Activated CD4-positive, alpha-beta memory T cell treated with anti-CD3 and anti-CD28 coated beads for 36 hours (primary cell): ENCODE measurements around the gene METTL2A. TPM values are rescaled to one million over a fixed set of nuclear protein-coding genes. Genes with fewer than 3 reads are reported as not detected.
A peak's percentile ranks its signal among the peaks of the same experiment; 100 is the strongest.
"Not testable (repeated sequence)": the region's sequence is repeated elsewhere in the genome, so short reads cannot be mapped to it uniquely, and the experiment has no call there.

Source experiments
- CTCF ChIA-PET: fragments of 350-600 bp; sonication (Branson Sonifier 250); formaldehyde crosslinking; loops from one replicate; lab custom pipeline; 2021; ENCODE audit warnings: antibody characterized with exemption, inconsistent platforms; lab: Charles Lee
- POLR2A ChIA-PET: fragments of 350-600 bp; sonication (Branson Sonifier 250); formaldehyde crosslinking; loops from one replicate; lab custom pipeline; 2021; ENCODE audit warnings: antibody characterized with exemption; lab: Charles Lee
- DNase-seq: peaks from one replicate; pipeline ENCODE4 v3.0.0-alpha.2; 2020
- H3K27ac Mint-ChIP-seq: one replicate; pipeline ENCODE4 v1.8.0; 2021; ENCODE audit warnings: mixed read lengths
- H3K27me3 Mint-ChIP-seq: one replicate; pipeline ENCODE4 v1.8.0; 2021; ENCODE audit warnings: mixed read lengths
- H3K36me3 Mint-ChIP-seq: one replicate; pipeline ENCODE4 v1.8.0; 2021; ENCODE audit warnings: mixed read lengths
- H3K4me1 Mint-ChIP-seq: one replicate; pipeline ENCODE4 v1.8.0; 2021; ENCODE audit warnings: low read depth, mixed read lengths
- H3K4me3 Mint-ChIP-seq: one replicate; pipeline ENCODE4 v1.8.0; 2021; ENCODE audit warnings: mild to moderate bottlenecking, mixed read lengths
- H3K9me3 Mint-ChIP-seq: one replicate; pipeline ENCODE4 v1.8.0; 2021; ENCODE audit warnings: mixed read lengths
- intact Hi-C: fragments of 100-400 bp; cut with micrococcal nuclease; formaldehyde crosslinking; loops from one replicate; pipeline ENCODE4 v1.15.1; 2023
- total RNA-seq, 2 experiments: library from RNA; stranded (reverse); gene quantifications; one replicate each; pipeline ENCODE4 v1.2.3, GENCODE V29; 2021

METTL2A gene, protein sequence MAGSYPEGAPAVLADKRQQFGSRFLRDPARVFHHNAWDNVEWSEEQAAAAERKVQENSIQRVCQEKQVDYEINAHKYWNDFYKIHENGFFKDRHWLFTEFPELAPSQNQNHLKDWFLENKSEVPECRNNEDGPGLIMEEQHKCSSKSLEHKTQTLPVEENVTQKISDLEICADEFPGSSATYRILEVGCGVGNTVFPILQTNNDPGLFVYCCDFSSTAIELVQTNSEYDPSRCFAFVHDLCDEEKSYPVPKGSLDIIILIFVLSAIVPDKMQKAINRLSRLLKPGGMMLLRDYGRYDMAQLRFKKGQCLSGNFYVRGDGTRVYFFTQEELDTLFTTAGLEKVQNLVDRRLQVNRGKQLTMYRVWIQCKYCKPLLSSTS
- total RNA-seq: 10 to 100 TPM; 26.6 to 27.4 TPM

DNA sequence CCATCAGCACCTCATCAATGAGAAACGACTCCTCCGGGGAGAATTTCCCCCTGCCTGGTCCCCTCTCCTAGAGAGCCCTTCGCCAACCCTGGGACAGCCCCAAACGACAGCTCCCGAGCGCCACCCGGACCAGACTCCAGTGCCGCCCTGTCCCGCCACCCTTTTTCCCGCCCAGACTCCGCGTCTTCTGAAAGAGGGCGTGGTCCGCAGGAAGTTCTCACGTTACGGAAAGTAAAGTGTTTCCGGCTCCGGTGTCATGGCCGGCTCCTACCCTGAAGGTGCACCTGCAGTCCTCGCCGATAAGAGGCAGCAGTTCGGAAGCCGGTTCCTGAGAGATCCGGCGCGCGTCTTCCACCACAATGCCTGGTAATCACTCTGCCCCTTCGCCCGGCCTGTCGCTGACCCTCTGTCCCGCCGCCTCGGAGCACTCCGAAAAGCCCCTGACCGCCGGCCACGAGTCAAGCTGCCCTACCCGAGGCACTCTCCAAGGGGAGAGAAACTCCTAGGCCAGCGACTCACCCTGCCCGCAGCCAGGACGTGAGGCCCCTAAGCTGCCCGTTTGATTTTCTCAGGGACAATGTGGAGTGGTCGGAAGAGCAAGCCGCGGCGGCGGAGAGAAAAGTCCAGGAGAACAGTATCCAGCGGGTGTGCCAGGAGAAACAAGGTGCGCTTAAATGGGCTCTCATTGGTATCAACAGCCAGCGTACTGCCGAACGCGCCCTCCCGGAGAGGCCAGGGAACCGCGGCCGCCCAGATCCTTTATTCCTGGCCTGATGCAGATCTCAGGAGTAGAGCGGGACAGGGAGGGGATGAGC lies at the start of gene METTL2A:
TSS of gene METTL2A (plus strand) at position 251 of the 815 bp plus-strand sequence. CDS start at position 257, 6 bp downstream.
- H3K27me3 Mint-ChIP-seq, H3K9me3 Mint-ChIP-seq, POLR2A ChIA-PET, H3K36me3 Mint-ChIP-seq: not testable (repeated sequence)
- CTCF ChIA-PET: interaction anchor here (0.6 kb wide), 1 partner anchor 11 kb away, joined by 5 read pairs; no protein-coding TSS in a partner anchor
- Mint-ChIP-seq H3K4me1 (peaks cover 34% of the 10 kb centered on the region), H3K27ac (peak within 1 kb of the TSS; percentile 92), H3K4me3 (peak within 1 kb of the TSS; percentile 98)
- DNase-seq: peak; percentile 95
- intact Hi-C loops: loop anchor here (2.0 to 5.0 kb wide), 4 partner anchors 53 to 983 kb away; partner anchors contain the start of genes TANC2 and TLK2

DNA sequence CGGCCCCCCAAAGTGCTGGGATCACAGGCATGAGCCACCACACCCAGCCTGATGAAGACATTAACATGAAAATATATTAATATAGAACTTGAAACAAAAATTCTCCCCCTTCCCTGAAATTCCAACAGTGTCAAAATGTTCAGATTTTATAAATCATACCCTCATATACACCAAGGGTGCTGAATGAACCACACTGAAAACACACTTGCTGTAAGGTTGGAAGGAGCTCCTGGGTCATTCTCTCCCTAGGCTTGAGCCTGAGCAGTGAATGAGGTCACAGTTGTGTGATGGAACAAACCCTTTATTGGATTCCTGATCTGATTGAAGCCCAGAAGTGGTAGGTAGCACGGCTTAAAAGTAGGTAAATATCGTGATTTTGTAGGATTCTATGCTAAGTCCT lies 43.4 kb upstream of the METTL2A start, which contains the start of gene EFCAB3:
TSS of gene EFCAB3 (plus strand) at position 301 of the 400 bp plus-strand sequence. CDS start 2,427 bp downstream, outside the sequence.
- Mint-ChIP-seq H3K4me1 (no peaks in the 10 kb centered on the region), H3K4me3 (no peak within 1 kb of the TSS), H3K9me3 (no peaks in the 10 kb centered on the region), H3K36me3 (no peaks in the 10 kb centered on the region), H3K27me3 (peaks cover 10% of the 10 kb centered on the region), H3K27ac (no peak within 1 kb of the TSS)
- ChIA-PET POLR2A (no interaction called here), CTCF (interaction anchor here (0.6 kb wide), 1 partner anchor 231 kb away, joined by 3 read pairs; no protein-coding TSS in a partner anchor)
- intact Hi-C loops: no loop called here
- DNase-seq: no peak

DNA sequence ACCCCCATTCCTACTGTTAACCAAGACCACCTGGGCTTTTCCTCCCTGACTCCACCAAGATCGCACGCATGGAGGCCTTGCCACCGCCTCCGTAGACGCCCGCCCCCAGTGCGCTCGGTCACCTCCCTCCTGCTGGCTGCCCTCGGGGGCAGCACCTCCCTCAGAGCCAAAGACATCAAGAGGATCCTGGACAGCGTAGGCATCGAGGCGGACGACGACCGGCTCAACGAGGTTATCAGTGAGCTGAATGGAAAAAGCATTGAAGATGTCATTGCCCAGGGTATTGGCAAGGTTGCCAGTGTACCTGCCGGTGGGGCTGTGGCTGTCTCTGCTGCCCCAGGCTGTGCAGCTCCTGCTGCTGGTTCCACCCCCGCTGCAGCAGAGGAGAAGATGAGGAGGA lies 42.1 kb upstream of the METTL2A start:
- POLR2A ChIA-PET: no interaction called here

DNA sequence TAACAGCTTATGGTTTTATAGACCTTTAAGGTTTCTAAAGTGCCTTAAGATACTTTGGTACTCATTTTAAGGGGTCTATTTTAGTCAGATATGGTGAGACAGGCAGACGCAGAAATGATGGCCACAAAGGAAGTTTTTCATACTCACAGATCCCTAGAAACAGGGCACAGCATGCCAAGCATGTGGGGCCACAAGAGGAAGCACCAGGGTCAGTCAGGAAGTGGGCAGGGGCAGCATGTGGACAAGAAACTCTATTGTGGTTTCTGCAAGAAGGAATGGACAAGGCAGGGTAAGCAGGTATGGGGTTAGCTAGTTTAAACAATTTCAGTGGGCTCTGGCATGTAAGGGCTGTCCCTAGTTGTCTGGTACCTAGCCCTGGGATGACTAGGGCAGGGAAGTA lies 34.8 kb upstream of the METTL2A start:
- no peaks in the 10 kb centered on the region for H3K9me3 Mint-ChIP-seq
- intact Hi-C loops: no loop called here
- CTCF ChIA-PET: no interaction called here
- H3K27ac Mint-ChIP-seq: no peak overlapping the region
- POLR2A ChIA-PET: no interaction called here
- DNase-seq: no peak
- H3K27me3 Mint-ChIP-seq: peaks cover 11% of the 10 kb centered on the region
- H3K4me1 Mint-ChIP-seq: no peaks in the 10 kb centered on the region
- H3K4me3 Mint-ChIP-seq: no peak overlapping the region
- no peaks in the 10 kb centered on the region for H3K36me3 Mint-ChIP-seq

More for the DNA sequence above, 42.1 kb upstream of the METTL2A start:
- H3K27me3 Mint-ChIP-seq: peaks cover 10% of the 10 kb centered on the region
- CTCF ChIA-PET: interaction anchor here (0.6 kb wide), 1 partner anchor 868 kb away, joined by 3 read pairs; no protein-coding TSS in a partner anchor
- intact Hi-C loops: no loop called here
- no peaks in the 10 kb centered on the region for H3K36me3 Mint-ChIP-seq
- no peak for DNase-seq
- no peak overlapping the region for H3K27ac Mint-ChIP-seq
- H3K4me1 Mint-ChIP-seq: no peaks in the 10 kb centered on the region
- no peaks in the 10 kb centered on the region for H3K9me3 Mint-ChIP-seq
- no peak overlapping the region for H3K4me3 Mint-ChIP-seq

DNA sequence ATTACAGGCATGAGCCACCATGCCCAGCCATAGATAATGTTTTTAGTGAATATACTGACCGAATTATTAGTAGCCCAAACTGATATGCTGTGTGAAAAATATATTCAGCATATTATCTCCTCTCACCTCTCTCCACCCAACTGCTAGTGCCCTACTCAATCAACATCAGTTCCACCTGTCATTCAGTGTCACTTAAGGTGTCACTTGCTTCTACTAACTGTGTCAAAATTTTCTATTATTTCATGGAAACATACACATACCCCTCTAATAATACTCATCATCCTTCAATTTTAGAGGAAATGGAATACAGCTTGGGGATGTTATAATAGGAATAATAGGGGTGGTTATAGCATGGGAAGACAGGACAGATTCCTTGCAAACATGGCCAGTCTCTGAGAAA lies 30.8 kb upstream of the METTL2A start:
- no peaks in the 10 kb centered on the region for H3K4me1 Mint-ChIP-seq
- DNase-seq: no peak
- ChIA-PET CTCF (interaction anchor here (1.1 kb wide), 1 partner anchor 17 kb away, joined by 3 read pairs; no protein-coding TSS in a partner anchor), POLR2A (no interaction called here)
- no peak overlapping the region for H3K27ac Mint-ChIP-seq
- no peak overlapping the region for H3K4me3 Mint-ChIP-seq
- no peaks in the 10 kb centered on the region for H3K9me3 Mint-ChIP-seq
- intact Hi-C loops: no loop called here
- peaks cover 7% of the 10 kb centered on the region for H3K27me3 Mint-ChIP-seq
- H3K36me3 Mint-ChIP-seq: no peaks in the 10 kb centered on the region

DNA sequence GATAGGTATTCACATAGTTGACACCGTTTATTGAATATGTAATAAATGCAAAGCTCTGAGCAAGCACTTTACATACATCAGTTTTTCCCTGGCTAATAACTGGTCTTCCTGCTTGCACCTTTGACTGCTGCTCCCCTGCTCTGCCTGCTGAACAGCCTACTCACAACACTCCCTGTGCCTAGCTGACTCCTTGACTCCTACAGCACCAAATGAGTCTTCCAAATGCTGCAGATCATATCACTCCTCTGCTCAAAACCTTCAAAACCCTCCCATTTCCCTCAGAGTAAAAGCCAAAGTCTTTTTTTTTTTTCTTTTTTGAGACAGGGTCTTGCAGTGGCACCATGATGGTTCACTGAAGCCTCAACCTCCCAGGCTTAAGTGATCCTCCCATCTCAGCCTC lies 24.8 kb upstream of the METTL2A start:
- H3K4me1 Mint-ChIP-seq: no peaks in the 10 kb centered on the region
- H3K9me3 Mint-ChIP-seq: no peaks in the 10 kb centered on the region
- intact Hi-C loops: no loop called here
- no peak overlapping the region for H3K27ac Mint-ChIP-seq
- ChIA-PET POLR2A (no interaction called here), CTCF (no interaction called here)
- DNase-seq: no peak
- H3K4me3 Mint-ChIP-seq: no peak overlapping the region
- no peaks in the 10 kb centered on the region for H3K36me3 Mint-ChIP-seq
- peaks cover 9% of the 10 kb centered on the region for H3K27me3 Mint-ChIP-seq

DNA sequence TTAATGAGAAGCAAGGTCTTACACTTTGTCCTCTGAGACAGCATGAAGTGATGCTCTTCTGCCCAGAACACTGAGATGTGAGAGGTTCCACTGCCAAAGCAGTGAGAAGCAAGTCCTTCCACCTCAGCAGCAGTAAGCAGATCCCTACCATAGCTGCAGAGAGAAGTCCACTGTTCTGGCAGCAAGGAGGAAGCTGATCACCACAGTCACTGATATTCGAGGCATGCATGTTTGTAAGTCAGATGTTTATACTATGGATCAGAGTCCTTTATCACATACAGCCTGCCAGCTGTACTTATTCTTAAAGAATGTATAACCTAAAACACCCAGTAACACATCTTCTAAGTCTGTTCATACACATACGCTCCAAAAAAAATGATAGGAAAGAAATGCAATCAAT lies 18.2 kb upstream of the METTL2A start:
- Mint-ChIP-seq H3K27ac (no peak overlapping the region), H3K9me3 (no peaks in the 10 kb centered on the region), H3K4me3 (no peak overlapping the region), H3K27me3 (peaks cover 15% of the 10 kb centered on the region), H3K36me3 (no peaks in the 10 kb centered on the region), H3K4me1 (no peaks in the 10 kb centered on the region)
- ChIA-PET POLR2A (no interaction called here), CTCF (no interaction called here)
- no peak for DNase-seq
- intact Hi-C loops: no loop called here

DNA sequence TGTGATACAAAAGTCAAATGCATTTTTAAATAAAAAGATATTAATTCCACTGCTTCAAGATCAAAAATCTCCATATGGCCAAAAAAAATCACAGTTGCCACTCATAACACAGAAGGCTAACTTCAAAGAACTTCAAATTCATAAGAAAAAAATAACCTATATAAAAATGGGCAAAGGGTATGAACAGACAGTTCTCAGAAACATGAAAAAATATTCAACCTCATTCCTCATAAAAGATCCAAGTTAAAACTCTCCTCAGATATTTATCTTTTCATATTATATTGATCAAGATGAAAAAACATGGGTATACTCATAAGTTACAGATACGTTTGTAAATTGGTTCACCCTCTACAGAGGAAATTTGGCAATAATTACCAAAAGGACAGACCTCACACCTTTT lies 10.6 kb upstream of the METTL2A start:
- H3K27ac Mint-ChIP-seq, POLR2A ChIA-PET, DNase-seq, H3K4me1 Mint-ChIP-seq, H3K9me3 Mint-ChIP-seq, H3K27me3 Mint-ChIP-seq, H3K36me3 Mint-ChIP-seq, intact Hi-C loops, H3K4me3 Mint-ChIP-seq: not testable (repeated sequence)
- CTCF ChIA-PET: interaction anchor here (0.6 kb wide), 1 partner anchor 10 kb away, joined by 5 read pairs; no protein-coding TSS in a partner anchor

DNA sequence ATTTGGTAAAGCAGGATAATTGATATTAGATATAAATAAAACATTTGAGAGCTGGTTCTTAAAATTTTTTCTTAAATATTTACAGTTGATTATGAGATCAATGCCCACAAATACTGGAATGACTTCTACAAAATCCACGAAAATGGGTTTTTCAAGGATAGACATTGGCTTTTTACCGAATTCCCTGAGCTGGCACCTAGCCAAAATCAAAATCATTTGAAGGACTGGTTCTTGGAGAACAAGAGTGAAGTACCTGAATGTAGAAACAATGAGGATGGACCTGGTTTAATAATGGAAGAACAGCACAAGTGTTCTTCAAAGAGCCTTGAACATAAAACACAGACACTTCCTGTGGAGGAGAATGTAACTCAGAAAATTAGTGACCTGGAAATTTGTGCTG lies 2.5 kb downstream of the METTL2A start:
- H3K9me3 Mint-ChIP-seq, DNase-seq, H3K4me3 Mint-ChIP-seq, H3K27ac Mint-ChIP-seq, intact Hi-C loops, POLR2A ChIA-PET, CTCF ChIA-PET, H3K27me3 Mint-ChIP-seq: not testable (repeated sequence)
- Mint-ChIP-seq H3K36me3 (peaks cover 14% of the 10 kb centered on the region), H3K4me1 (peaks cover 34% of the 10 kb centered on the region)

DNA sequence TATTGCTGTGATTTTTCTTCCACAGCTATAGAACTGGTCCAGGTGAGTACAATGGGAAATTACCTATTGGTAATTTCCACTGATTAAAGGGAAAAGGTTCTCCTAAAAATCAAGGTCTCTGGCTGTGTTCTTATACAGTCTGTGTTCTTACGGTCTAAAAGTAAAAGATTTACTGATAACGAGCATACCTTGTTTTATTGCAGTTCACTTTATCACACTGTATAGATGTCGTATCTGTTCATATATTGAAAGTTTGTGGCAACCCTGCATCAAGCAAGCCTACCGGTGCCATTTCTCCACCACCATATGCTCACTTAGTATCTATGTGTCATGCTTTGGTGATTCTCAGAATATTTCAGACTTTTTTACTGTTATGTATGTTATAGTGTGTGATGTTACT lies 11.6 kb downstream of the METTL2A start:
- H3K27ac Mint-ChIP-seq, H3K4me3 Mint-ChIP-seq, H3K4me1 Mint-ChIP-seq, H3K27me3 Mint-ChIP-seq, DNase-seq, CTCF ChIA-PET, H3K9me3 Mint-ChIP-seq, intact Hi-C loops, POLR2A ChIA-PET: not testable (repeated sequence)
- H3K36me3 Mint-ChIP-seq: peaks cover 20% of the 10 kb centered on the region

DNA sequence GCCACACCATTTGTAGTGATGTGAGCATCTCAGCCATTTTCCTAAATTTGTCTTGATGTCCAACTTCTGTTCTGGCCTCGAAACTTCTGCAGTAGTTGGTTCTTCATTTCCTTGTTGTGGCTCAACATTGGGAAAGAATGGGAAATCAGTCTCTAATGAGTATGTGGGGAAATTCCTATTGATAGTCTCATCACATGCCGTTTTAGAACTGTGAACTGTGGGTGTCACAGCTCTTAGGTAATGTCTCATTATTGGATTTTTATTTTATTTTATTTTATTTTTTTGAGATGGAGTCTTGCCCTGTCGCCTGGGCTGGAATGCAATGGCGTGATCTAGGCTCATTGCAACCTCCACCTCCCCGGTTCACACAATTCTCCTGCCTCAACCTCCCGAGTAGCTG lies 17.5 kb downstream of the METTL2A start:
- H3K27ac Mint-ChIP-seq, H3K9me3 Mint-ChIP-seq, POLR2A ChIA-PET, H3K27me3 Mint-ChIP-seq, intact Hi-C loops, H3K4me3 Mint-ChIP-seq, DNase-seq, CTCF ChIA-PET, H3K4me1 Mint-ChIP-seq: not testable (repeated sequence)
- peaks cover 25% of the 10 kb centered on the region for H3K36me3 Mint-ChIP-seq

DNA sequence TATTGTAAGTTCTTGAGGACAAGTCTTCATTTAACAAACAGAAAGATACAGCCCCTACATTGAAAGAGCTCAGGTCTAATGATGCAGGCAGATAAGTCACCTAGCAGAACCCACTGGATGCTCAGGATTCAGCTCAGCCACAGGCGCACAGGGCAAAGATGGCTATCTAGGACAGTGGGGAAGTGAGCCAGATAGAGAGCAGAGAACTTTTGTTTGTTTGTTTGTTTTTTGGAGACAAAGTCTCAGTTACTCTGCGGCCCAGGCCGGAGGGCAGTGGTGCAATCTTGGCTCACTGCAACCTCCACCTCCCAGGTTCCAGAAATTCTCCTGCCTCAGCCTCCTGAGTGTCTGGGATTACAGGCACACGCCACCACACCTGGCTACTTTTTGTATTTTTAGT lies 20.4 kb downstream of the METTL2A start:
- peaks cover 33% of the 10 kb centered on the region for H3K36me3 Mint-ChIP-seq
- no peak overlapping the region for H3K27ac Mint-ChIP-seq
- DNase-seq: no peak
- H3K4me1 Mint-ChIP-seq: no peaks in the 10 kb centered on the region
- intact Hi-C loops: no loop called here
- no peaks in the 10 kb centered on the region for H3K9me3 Mint-ChIP-seq
- no peaks in the 10 kb centered on the region for H3K27me3 Mint-ChIP-seq
- POLR2A ChIA-PET: no interaction called here
- CTCF ChIA-PET: no interaction called here
- no peak overlapping the region for H3K4me3 Mint-ChIP-seq
